HG03139 (cell line): ENCODE results near the gene C2orf69.
A peak's percentile ranks its signal among the peaks of the same experiment; 100 is the strongest.
"Not testable (repeated sequence)": the region's sequence is repeated elsewhere in the genome, so short reads cannot be mapped to it uniquely, and the experiment has no call there.

Experiments
- ATAC-seq: cut with Tn5 transposase; IDR thresholded peaks from one replicate; pipeline ENCODE4 v1.9.1; 2021; ENCODE audit not compliant: unreplicated experiment

The C2orf69 gene

DNA sequence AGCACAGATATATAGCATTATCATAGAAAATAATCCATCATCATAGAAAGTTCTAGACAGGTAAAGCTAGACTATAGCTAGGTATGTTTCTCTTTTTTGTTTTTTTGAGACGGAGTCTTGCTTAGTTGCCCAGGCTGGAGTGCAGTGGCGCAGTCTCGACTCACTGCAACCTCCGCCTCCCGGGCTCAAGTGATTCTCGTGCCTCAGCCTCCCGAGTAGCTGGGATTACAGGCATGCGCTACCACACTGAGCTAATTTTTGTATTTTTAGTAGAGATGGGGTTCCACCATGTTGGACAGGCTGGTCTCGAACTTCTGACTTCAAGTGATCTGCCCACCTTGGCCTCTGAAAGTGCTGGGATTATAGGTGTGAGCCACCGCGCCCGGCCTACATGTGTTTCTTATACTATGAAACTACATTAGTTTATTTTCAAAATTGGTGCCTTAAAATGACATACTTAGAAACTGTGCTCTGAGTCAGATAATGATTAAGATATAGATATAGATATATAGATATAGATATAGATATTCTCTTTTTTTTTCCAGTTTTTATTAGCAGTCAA lies 1.5 kb downstream of the C2orf69 start:
- not testable (repeated sequence) for ATAC-seq

DNA sequence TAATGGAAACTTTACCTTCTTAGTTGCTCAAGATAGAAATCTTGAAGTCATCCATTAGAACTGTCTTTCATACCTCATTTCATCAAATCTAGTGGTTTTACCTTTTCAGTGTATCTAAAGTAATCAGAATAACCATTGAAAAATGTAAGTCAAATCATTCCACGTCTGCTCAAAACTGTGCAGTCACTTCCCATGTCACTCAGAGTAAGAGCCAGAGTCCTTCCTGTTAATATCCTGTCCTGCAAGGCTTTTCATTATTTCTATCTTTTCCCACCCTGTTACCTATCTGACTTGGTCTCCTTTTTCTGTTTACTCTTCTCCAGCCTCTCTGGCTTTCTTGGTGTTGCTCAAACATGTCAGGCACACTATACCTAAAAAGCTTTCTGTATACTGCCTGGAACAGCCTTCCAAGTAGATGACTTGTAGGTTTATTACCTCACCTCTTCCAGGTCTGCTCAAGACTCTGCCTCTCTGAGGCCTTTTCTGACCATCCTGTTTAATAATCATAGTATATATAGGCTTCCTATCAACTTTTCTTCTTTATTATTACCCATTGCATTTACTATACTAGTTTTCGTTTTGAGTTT lies 3.4 kb downstream of the C2orf69 start:
- no peak for ATAC-seq

DNA sequence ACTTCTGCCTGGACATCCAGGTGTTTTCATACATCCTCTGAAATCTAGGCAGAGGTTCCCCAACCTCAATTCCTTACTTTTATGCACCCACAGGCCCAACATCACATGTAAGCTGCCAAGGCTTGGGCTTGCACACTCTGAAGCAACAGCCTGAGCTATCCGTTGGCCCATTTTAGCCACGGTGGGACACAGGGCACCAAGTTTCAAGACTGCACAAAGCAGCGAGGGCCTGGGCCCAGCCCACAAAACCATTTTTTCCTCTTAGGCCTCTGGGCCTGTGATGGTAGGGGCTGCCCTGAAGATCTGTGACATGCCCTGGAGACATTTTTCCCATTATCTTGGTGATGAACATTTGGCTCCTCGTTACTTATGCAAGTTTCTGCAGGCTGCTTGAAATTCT lies 5.9 kb downstream of the C2orf69 start:
- no peak for ATAC-seq

DNA sequence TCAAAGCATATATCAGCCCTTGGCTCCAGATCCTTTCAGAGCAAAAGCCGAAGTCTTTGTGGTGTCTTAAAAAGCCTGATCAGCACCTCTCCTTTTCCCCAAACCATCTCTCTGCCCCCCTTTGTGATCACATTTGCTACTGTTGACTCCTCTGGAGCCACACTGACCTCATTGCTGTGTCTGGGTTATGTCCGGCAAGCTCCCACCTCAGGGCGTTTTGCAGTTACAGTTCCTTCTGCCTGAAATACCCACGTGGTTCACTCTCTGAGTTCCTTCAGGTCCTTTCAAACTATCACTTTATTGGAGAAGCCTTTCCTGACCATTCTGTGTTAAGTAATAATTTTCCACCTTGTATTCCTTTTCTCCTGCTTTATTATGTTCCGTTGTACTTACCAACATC lies 11.8 kb downstream of the C2orf69 start:
- ATAC-seq: no peak

DNA sequence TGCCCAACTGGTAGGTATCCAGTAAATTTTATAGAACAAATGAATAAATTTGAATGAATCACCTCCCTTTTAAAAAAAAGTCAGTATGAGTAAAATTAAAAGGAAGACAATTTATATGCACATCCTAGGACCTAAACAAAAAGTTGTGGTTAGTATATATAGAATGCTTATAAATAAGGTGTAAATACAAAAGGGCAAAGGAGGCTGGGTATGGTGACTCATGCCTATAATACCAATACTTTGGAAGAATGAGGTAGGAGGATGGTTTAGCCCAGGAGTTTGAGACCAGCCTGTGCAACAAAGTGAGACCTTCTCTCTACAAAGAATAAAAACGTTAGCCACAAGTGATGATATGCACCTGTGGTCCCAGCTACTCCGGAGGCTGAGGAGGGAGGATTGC lies 12.8 kb downstream of the C2orf69 start:
- no peak for ATAC-seq

DNA sequence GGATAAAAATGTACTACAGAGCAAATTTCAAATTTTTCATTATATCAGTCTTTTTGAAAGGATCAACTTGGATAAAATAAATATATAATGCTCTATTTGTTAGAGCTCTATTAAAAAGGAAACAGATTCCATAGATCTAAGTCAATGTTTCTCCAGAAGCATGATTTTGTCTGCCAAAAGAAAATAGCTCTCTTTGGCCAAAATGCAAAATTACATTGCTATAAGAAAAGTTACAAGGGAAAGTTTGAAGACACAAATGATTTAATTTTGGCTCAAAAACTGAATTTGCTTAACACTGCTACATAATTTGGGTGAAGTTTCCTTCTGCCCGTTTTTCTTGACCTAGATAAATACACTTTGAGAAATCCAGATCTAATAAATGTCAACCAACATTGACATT lies 15.7 kb downstream of the C2orf69 start:
- ATAC-seq: no peak

DNA sequence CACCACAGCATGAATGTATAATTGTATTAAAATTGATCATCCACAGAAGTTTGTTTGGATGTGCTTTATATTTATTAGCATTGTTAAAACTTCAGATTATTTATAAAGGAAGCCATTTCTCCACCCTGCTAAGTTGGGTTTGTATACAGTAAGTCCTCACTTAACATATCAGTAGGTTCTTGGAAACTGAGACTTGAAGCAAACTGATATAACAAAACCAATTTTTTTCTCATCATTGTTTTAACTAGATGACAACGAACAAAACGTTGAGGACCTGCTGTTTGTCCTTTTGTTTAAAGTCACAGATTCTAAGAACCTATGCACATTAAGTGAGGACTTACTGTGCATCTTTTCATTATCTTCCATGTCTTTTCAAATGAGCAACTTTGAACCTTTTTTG lies 17.1 kb downstream of the C2orf69 start:
- ATAC-seq: no peak

DNA sequence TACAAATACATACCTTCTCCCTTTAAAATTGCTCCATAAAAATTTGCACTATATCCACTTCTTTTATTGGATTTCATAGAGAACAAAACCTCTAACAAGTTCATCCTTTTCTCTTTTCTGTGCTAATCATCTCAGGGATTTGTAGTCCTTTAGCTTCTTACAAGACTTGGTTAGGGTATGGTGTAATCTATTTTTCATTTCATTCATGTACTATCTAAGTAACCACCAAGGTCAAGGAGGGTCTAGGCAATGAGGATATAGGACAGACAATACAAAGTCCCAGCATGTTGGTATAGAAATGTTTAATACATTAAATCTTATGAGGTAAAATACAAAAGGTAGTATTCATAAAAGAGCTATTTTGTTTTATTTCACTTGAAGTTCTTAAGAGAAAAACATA lies 17.5 kb downstream of the C2orf69 start:
- no peak for ATAC-seq

DNA sequence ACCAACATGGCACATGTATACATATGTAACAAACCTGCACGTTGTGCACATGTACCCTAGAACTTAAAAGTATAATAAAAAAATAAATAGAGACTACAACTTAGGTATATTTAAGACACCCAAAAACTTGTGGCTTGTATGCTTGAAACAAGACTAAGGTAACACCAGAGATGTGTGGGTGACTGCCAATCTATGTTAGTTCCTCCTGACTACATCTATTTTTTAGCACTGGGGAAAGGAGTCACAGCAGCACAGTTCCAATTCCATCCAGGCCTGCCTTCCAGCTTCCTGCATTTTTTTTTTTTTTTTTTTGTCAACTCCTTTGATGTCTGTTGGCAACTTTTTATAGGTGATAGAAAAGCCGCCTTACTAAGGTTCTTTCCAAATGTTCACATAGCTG lies 18.2 kb downstream of the C2orf69 start:
- ATAC-seq: no peak

DNA sequence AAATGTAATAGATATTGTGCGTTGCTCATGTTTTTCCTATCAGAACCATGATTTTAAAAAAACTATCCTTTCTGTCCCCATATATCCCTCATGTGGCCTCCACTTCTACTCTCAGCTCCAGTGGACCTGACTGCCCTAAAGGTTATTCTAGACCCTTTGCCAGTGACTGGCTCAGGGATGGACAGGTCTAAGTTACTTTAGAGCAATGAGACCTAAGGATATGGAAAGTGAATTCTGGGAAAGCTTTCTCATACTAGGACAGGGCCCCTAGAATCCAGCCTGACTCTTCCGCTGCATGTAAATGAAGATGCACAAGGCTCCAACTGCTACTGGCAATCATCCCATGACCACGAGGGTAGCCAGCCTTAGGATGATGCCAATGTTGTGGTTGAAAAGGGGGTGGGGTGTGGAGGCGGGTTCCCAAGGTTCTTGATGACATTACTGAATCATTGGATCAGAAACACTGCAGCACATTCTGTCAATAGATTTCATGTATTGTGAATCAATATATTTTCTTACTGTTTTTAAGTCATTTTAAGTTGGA lies 21.3 kb downstream of the C2orf69 start:
- ATAC-seq: no peak

DNA sequence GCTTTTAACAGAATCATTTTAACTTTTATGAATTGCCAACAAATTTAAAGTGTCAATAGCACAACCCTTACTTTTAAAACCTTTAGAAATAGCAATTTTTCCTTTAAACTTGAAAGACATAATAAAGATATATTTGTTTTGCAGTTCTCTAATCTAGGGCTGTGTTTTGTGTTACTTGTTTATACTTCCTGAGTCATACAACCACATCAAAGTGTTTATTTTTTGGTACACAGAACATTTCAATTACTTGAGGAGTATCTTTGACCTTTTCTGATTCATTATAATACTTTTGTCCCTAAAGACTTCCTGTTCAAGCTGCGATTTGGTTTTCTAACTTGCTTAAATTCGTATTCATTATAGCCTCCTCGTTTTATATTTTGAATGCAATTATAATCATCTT lies 22.4 kb downstream of the C2orf69 start:
- no peak for ATAC-seq

DNA sequence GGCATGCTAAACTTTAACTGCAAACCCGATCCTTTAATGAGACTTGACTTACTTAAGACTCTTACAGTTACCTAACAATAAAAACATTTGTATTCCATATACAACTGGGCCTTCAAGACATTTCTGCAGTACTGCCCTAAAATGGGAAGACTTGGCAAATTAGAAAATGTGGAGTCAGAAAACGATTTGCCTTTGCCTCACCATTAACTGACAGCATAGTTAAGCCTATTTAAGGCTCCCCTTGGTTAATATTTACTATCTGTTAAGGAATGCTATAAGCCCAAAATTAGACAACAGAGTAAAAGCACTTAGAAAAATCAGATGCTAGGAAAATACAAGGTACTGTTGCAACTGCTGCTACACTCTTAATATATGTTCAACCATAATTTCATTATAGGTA lies 25.5 kb downstream of the C2orf69 start:
- ATAC-seq: no peak

DNA sequence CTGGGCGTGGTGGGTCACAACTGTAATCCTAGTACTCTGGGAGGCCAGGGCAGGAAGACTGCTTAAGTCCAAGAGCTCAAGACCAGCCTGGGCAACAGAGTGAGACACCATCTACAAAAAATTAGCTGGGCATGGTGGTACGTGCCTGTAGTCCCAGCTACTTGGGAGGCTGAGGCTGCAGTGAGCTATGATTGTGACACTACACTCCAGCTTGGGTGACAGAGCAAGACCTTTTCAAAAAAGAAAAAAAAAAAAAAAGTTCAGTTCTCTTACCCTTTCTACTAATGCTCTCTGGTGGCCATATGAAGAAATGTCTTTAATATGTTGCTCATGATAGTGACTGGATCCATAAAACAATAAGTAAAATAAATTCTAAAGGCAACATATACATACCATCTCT lies 29.3 kb downstream of the C2orf69 start:
- no peak for ATAC-seq

DNA sequence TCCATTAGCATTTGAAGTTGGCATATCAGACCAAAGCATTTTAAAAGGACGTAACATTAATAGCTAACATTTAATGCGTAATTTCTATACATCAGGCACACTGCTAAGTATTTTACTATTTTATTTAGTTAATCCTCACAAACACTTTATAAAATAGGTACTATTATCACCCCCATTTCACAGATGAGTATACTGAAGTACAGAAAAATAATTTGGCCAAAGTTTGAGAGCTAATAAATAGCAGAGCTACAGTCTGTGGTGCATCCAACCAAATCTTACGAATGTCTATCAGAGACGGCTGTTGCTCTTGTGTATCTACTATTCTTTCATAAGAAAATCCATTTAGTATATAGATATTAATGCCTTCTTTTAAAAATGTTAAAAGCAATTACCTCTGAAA lies 32.3 kb downstream of the C2orf69 start:
- no peak for ATAC-seq

DNA sequence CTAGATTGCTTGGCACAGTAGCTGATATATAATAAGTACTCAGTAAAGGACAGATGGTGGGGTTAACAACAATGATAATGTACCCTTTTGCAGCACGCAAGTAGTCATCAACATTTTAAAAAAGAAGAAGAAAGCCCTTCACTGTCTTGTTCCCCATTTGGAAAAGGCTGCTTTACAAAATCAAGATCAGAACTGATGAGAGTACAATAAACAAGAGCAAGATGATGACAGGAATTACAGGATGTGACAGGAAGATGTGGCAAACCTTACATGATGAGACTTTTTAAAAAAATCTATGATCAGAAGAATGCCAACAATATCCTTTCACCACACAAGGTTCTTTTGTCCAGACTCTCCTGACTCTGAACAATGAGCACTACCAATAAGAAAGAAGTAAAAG lies 35.1 kb downstream of the C2orf69 start:
- ATAC-seq: no peak

DNA sequence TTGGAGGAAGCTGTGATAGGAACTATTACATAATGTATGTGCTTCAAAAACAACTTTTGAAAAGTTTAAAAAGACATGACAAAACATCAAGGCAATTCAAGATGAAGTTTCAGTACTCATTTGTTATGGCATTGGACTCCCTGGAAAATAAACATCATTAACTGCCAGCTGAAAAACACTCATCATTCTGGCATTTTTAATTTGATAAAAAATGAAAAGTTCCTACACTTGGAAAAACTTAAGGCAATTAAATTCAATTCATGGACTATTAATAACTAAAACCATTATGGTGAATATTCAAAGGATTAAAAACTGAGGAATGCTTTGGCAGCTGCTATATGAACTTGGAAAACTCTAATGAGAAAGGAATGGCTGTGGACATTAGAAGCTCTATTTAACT lies 35.7 kb downstream of the C2orf69 start:
- no peak for ATAC-seq

DNA sequence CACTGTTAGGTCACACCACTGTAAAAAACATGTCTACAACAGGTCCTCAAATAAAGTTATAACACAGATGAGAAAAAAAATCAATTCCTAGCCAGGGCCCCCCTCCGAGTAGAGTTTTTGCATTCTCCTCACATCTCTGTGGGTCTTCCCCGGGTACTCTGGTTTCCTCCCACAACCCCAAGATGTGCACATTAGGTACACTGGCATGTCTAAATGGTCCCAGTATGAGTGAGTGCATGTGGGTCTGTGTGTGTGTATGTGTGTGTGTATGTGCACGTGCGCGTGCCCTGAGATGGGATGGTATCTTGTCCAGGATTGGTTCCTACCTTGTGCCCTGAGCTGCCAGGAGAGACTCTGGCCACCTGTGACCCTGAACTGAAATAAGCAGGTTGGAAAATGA lies 39.3 kb downstream of the C2orf69 start:
- ATAC-seq: no peak

DNA sequence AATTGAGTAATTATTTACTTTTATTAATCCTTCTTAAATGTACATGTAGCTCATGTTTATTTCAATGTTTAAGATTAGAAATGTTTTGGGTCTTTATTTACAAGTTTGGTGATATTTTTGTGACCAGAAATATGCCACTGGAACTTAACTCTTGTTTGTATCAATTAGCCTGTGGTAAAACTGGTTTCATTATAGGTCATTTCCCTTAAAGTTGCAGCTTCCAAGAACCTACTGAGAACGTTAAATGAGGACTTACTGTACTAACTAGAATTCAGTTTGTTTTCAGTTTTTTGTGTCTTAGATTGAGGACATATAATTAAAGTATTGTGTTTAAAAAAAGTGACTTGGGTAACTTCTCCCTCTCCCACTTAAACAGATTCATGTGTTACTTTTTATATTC lies 39.9 kb downstream of the C2orf69 start:
- ATAC-seq: no peak

DNA sequence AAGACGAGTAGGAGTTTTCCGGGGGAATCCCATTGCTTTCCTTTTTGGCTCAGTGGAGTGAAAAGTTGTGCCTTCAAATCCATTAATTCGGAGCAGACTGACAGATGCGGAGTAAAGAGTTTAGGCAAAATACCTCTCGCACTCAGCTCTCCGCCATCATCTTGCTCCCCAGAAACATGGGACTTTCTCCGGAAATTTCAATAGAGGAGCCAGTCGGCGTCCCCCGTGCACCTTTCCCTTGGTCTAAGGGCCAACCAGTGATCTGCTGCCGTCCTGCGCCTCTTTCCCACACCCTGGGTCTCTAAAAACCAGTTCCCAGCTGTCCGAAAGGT lies 43.9 kb downstream of the C2orf69 start:
- ATAC-seq: peak; percentile 34

DNA sequence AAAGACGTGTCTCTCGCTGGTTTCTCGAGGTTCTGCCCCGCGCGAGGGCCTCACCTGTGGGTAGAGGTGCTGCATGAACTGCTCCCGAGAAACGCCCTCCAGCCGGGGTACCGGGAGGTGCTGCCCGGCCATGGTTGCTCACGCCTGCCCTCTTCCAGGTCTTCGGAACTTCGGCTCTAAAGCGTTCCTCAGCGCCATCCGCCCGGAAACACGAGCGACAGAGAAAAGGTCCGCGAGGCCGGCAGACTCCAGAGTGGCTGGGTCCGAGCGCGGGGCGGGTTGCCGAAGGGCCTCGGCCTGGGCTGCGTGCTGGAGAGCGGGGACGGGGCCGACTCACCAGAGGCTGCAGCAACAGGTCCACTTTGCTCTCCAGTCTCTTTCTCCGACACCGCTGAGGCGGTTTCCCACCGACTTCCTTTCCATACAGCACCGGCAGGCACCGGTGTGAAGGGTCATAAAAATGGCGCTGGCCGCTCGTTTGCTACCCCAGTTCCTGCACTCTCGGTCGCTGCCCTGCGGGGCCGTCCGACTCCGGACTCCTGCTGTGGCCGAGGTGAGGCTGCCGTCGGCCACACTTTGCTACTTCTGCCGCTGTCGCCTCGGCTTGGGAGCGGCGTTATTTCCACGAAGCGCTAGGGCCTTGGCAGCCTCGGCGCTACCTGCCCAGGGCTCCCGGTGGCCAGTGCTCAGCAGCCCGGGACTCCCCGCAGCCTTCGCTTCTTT lies 44.4 kb downstream of the C2orf69 start, which contains the start of the genes MAIP1 and TYW5:
Gene MAIP1, plus strand, starts transcription at position 244 of the 723 bp plus-strand sequence. Its CDS starts 217 bp downstream, at position 461.
Gene TYW5, minus strand, starts transcription at position 153 of the 723 bp plus-strand sequence. Its CDS starts 21 bp downstream, at position 132.
- ATAC-seq: peak; percentile 76

DNA sequence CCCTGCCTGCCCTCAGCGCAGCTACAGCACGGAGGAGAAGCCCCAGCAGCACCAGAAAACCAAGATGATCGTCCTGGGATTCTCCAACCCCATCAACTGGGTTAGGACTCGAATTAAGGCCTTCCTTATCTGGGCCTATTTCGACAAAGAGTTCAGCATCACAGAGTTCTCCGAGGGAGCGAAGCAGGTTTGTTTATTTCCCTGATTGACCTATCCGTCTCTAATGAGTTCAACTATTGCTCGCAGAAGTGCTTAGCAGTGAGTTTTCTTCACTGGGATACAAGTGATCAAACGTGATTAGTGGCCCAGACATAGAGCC lies 44.9 kb downstream of the C2orf69 start:
- ATAC-seq: no peak

DNA sequence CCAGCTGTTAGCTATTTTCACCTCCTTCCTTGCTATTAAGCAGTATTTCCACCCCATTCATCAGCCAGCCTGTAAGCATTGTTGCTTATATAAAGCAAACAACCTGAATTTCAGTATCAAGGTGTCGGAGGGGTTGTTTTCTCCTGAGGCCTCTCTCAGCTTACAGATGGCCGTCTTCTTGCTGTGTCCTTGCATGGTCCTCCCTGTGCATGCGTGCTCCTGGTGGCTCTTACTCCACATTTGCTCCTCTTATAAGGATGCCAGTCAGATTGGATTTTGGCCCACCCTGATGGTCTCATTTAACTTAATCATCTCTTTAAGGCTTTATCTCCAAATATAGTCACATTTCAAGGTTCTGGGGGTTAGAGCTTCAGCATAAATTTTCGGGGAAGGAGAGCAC lies 46.9 kb downstream of the C2orf69 start:
- ATAC-seq: no peak
